OCI-M2 (cell line): Measurements from ENCODE around the gene PLA2G4E.

Experiments used
- DNase-seq: peaks from one replicate; lab custom pipeline; 2025; ENCODE audit not compliant: unreplicated experiment; lab: John Stamatoyannopoulos, UW

The PLA2G4E gene

DNA sequence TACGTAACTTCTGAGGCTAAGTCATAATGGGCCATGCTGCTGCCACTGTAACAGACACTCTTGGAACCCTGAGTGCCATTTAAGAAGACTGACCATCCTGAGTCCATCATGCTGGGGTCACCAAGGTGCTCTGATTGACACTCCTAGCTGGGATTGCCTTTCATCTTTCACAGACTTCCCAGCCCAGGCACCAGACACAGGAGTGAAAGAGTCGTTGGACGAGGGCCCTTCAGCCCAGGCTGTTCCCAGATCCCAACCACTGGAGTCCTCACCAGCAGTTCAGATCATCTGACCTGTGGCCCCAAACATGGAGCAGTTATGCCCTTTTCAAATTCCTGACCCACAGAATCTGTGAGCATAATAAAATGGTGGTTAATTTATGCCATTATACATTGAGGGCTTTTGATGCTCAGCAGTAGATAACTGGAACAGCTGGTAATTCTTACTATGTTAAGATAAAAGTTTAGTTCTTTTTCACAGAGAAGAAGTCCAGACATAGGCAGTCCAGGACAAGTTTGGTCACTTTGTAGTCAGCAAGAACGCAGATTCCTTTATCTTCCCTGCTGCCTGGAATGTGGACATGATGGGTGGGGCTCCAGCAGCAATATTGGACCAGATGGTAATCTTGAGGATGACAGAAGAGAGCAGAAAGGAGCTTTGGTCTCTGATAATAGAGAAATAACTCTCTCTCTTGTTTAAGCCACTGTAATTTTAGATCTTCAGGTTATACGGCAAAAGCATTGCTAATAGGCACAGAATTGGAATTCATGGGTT lies 41.2 kb downstream of the PLA2G4E start:
- DNase-seq = no peak

- DNase-seq = no peak
These were observed 42.3 kb downstream of the PLA2G4E start for GRCh38 chr15:41978534-41978933.

GRCh38 chr15:41977757-41978383 lies 43.0 kb downstream of the PLA2G4E start:
- no peak for DNase-seq

GRCh38 chr15:41975669-41976068 lies 45.2 kb downstream of the PLA2G4E start:
- DNase-seq = no peak

DNA sequence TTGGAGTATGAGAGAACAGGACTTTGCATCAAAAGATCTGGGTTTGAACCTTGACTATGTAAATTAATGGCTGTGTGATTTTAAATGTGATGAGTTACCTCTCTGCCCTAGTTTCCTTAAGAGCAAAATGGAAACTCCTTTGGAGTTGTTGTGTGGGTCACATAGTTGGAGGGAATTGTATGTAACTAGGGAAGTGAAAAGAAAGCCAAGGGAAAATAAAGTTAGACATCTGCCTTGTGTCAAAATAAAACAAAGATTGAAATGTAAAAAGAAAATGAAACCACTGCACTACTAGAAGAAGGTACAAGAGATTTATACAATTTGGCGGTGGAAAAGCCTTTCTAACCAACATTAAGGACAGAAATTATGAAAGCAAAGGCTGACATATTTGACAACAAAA lies 46.8 kb downstream of the PLA2G4E start:
- DNase-seq = no peak

DNA sequence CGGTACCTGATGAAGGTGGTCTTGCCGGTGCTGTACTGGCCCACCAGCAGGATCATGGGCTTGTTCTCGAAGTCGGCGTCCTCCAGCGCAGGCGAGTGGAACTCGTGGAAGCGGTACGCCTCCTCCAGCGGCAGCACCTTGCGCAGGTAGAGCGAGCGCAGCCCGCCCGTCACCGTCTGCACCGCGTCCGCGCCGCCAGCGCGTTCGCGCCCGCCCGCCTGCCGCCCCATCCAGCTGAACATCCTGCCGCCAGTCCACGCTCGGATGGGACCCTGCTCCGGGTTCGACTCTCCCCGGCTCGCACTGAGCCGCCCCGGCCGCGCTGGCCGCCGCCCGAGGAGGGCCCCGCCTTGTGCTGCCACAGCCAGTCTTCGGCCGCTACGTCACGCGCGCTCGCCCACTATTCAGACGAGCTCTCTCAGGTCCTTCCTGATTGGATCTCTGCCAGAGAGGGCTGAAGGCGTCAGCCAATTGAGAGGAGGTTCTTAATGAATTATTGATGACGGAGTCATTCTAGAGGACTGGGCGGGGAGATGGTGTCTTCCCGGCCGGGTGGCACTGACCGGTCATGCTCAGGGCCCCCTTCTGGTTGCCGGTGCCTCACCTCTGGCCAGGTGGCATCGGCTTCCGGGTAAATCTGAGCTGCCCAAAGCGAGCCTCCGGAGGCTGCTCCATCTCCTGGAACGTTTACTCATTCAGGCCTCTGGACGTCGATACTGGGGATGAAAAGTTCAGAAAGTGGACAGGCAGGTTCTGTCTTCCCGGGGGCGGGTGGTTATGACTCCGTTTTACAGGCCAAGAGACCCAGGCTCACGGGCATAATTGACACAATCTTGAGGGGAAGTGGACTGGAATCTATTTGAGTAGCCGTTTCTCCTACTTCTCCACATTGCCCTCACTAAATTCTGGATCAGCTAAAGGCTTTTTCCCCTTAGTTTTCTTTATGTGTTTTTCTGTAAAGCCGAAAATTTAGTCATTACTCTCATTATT lies 48.3 kb downstream of the PLA2G4E start, which contains the start of gene EHD4:
Gene EHD4 (minus strand): TSS at position 305 of the 990 bp plus-strand sequence. CDS start 63 bp downstream, at position 242.
- DNase-seq = peak; percentile 73

DNA sequence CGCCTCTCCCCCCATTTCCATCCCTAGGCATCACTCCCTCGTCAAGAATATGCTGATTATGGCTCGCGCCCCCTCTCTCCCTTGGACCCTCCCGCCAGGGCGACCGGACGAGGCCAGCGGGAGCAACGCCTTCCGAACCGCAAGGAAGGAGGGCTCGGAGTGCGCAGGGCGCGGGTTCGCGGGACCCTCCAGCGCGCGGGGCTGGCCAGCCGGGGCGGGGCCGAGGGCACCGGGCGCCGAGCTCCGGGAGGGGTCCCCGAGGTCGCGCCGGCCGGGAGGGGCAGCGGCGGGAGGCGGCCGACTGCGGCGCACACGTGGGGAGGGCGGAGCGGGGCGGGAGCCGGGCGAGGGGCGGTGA lies 49.0 kb downstream of the PLA2G4E start:
- no peak for DNase-seq

GRCh38 chr15:41971089-41971894 lies 49.5 kb downstream of the PLA2G4E start:
- no peak for DNase-seq

DNA sequence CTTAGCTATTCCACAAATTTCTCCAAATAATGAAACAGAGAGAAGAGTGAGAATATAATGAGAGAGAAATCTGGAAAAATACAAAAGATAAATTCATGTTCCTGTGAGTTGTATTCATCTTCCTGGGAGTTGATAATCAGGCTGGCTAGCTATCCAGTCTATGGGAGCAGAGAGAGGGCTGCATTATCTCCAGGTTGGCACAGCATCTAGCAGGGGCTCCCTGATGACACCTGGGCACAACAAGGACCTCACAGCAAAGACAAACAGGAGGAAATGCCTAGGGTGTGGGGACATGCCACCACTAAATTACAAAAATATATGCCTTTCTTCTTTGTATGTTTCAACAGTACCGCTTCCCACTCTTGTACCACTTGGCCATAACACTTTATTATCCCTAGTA lies 50.4 kb downstream of the PLA2G4E start:
- DNase-seq = no peak

- no peak for DNase-seq
These were observed 50.9 kb downstream of the PLA2G4E start for GRCh38 chr15:41969851-41970431.

GRCh38 chr15:41968701-41969100 lies 52.1 kb downstream of the PLA2G4E start:
- DNase-seq = no peak

DNA sequence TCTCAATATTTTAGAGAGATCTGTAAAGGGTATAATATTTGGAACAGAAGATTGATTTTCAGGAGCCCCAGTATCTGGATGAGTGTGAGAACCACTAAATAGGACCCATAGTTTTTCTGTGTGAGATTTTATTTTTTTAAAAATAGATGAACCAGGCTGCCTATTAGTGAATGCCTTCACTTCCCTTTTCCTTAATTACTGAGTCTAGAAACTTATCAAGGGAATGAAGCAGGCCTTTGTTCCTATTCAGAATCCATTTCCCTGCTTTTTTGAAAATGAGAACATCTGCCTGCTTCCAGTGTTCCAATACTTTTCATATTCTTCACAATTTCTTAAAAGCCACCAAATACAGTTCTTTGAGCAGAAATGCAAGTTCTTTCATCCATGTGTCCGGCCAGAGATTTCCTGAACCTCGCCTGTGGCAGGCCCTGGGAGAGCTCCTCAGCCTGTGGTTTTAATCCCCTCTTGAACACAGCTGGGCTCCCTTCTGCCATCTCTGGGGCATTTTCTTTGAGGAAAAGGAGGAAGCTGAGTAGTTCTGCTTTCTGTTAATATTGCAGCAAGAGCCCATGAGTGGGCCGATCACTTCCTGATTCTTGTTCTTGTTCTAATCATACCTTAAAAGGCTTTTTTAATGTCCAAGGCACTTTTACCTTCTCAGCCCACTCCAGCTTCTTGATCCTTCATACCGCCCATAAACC lies 53.2 kb downstream of the PLA2G4E start:
- no peak for DNase-seq

- DNase-seq = no peak
These were observed 53.8 kb downstream of the PLA2G4E start for GRCh38 chr15:41966920-41967465.

DNA sequence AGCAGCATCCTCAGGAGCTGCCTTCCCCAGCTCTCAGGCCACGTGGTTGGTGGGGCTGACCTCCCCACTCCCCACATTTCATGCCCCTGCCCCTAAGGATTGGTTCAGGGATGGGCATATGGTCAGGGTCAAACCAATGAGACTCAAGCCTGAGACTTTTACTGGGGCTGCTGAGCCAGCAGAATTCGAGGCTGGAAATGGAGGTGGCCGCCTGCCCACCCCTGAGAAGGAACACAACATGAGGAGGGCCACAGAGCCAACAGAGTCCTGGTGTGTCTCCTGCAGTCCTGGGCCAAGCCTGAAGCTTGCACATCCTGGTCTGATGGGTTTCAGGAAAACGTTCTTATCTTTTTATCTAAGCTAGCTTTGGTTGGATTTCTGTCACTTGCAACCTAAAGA lies 54.4 kb downstream of the PLA2G4E start:
- no peak for DNase-seq

DNA sequence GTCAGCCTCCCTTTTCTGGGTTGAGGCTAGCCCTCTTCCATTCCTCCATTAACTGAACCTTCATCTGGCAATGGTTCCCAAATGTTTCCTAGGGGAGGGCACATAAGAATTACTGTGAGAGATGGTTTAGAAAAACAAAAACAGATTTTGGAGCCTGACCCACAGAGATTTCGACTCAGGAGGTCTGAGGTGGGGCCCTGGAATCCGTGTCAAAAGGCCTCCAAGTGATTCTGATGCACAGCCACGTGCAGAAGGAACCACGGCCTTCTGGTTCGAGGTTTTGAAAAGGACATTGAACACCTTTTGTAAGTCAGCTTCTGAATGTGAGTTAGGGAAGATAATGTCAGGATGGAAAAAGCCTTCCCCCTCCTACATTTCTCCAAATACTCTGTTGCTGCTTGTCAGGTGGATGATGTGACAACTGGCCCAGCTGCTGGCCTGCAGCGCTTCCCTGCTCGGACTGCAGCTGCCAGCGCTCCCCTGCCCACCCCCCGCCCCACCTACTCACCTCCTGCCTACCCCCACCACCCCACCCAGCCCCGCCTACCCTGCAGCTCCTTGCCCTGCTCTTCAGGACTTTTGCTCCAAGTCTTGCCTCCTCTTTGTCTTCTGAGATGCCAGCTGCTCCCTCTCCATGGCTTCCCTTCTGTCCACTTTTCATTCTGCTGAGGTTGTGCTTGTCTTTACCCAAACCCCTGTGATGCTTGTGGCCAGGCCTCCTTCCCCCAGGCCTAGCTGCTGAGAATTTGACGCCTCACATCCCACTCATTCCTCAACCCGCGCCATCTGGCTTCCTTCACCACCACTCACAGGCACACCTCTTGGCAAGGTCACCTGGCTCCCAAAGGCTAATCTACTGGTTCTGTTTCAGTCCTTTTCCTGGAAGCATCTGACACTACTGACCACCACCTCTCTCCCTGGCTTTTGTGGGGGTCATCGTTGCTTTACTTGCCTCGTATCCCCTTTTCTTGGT lies 55.1 kb downstream of the PLA2G4E start:
- DNase-seq = no peak

- no peak for DNase-seq
These were observed 59.1 kb downstream of the PLA2G4E start for GRCh38 chr15:41961595-41962202.

DNA sequence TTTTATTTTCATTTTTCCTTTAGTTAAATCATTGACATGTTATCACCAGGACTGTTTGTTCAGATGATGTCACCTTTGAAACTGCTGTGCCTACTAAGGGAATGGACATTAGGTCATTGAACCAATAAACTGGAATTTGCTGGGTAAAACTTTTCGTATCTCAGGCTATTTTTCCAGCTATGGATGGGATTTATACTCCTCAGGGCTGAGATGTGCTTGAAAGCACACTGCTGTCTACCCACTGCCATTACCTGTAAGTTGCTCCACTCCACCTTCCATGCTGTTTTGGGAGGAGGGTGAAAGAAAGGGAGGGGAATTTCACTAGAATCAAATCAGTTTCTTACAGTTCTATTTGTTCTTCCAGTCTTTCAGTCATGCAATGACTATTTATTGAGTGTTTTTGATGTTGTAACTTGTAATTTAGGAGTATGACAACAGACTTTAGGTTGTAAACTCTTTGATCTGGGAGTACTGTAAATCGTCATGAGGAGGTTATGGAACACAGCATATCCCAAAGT lies 59.8 kb downstream of the PLA2G4E start:
- DNase-seq = no peak

DNA sequence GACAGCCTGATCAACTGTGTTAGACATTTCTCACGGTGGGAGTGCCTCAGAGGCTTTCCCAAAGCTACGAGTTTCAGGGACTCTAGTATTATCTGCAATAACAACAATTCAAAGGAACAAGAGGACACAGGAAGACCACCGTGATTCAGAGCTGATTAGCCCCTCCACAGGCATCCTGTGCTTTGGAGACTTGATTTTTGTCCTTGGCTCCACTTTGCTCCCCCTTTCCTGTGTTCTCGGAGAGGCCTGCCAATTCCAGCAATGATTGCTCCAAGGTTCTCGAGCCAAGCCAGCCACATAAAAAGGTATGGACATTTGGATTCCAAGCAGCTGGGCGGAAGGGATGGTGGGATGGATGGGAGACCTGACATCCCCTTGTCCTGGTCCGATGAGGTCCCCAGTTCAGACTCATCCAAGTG lies 62.8 kb downstream of the PLA2G4E start:
- DNase-seq = no peak
